Heart right ventricle (tissue), 16 donors: ENCODE data around the gene HEMK1. TPM values are rescaled to one million over a fixed set of nuclear protein-coding genes. Genes with fewer than 3 reads are reported as not detected.

ENCODE experiments used
- ATAC-seq, 8 donors: fragments of 200-7000 bp; cut with Tn5 transposase; one replicate each; pipeline ENCODE4 v1.9.1; 2020; ENCODE audit warnings: mild to moderate bottlenecking in 8 of 8, moderate library complexity in 8 of 8, moderate number of reproducible peaks in 1 of 8
- DNase-seq, 2 donors: peaks; one replicate each; pipeline ENCODE4 v3.0.0-alpha.2; 2020
- H3K27ac ChIP-seq, 10 donors: fragments of 200-600 bp; sonication (generic) in 2 of 10; one replicate each; pipeline versions ENCODE4 v1.5.0 to v1.8.0; 2020 to 2022; ENCODE audit warnings: mild to moderate bottlenecking in 3 of 10
- H3K27me3 ChIP-seq, 7 donors: fragments of 200-600 bp; one replicate each; pipeline ENCODE4 v1.8.0; 2021 to 2022; ENCODE audit warnings: mild to moderate bottlenecking in 2 of 7
- H3K36me3 ChIP-seq, 9 donors: fragments of 200-600 bp; sonication (generic) in 1 of 9; one replicate each; pipeline versions ENCODE4 v1.5.0 to v1.8.0; 2020 to 2022; ENCODE audit warnings: mild to moderate bottlenecking in 2 of 9
- H3K4me1 ChIP-seq, 9 donors: fragments of 200-600 bp; sonication (generic) in 1 of 9; one replicate each; pipeline versions ENCODE4 v1.5.0 to v1.8.0; 2020 to 2022; ENCODE audit warnings: mild to moderate bottlenecking in 4 of 9
- H3K4me3 ChIP-seq, 10 donors: fragments of 200-600 bp; sonication (generic) in 2 of 10; one replicate each; pipeline versions ENCODE4 v1.5.0 to v1.8.0; 2020 to 2022; ENCODE audit warnings: mild to moderate bottlenecking in 7 of 10, moderate library complexity in 2 of 10
- H3K9me3 ChIP-seq, 11 donors: fragments of 200-600 bp in 10 of 11; sonication (generic) in 2 of 11; one replicate each; pipeline versions ENCODE4 v1.5.0 to v1.8.0; 2013 to 2022; ENCODE audit warnings: mild to moderate bottlenecking in 2 of 11, control low read depth in 1 of 11, moderate library complexity in 1 of 11
- CTCF ChIP-seq, 9 donors: fragments of 200-600 bp; sonication (generic) in 2 of 9; IDR thresholded peaks; one replicate each; pipeline versions ENCODE4 v1.5.0 to v1.8.0; 2021 to 2022; ENCODE audit warnings: antibody characterized with exemption in 9 of 9, mild to moderate bottlenecking in 5 of 9, moderate library complexity in 1 of 9
- WGBS, 2 donors: extraction: QIAGEN DNeasy Blood & Tissue Kit; methylation state at CpG; one replicate each; pipeline ENCODE4 v1.1.7; 2013; ENCODE audit warnings: inconsistent platforms in 1 of 2; 5-methylcytosine and 5-hydroxymethylcytosine counted together
- intact Hi-C, 10 donors: fragments of 100-400 bp; cut with DNase I; formaldehyde crosslinking; loops; one replicate each; pipeline versions ENCODE4 v1.11.1 to v1.14.2; 2022
- polyA plus RNA-seq, 2 donors: library from polyadenylated mRNA; stranded (reverse); fragments of 200-250 nt; gene quantifications; one replicate each; pipeline ENCODE4 v1.2.3, GENCODE V29; 2013
- total RNA-seq, 10 donors: library from RNA; stranded (reverse); fragmentation: NEBNext Ultra II Directional in 3 of 10; extraction: Animal tissue kit (Norgen Biotek cat#: 25700) in 3 of 10; gene quantifications; one replicate each; pipeline versions ENCODE4 v1.2.1 to v1.2.4, GENCODE V29; 2021 to 2023
- donor health status: Arrhythmogenic right ventricular cardiomyopathy.
- donor health status: ischemic (EF 13 %, LVEDD 7.1; RV severe dilation, severe dysfunction).
- donor health status: healthy with polysubstance abuse.
- donor health status: DM: no; HTN: yes; CAD: no.
- donor health status: DM: no; HTN: no; CAD: no.
- donor health status: ischemic (EF 25% LVEDD 6.9; RV normal size, moderate dysfunction).
- donor health status: ischemic (EF 25% LVEDD 5.7; RV mildly dilated, moderate dysfunction).
- donor health status: healthy.
- donor health status: DM: yes; HTN: yes; CAD: no.
- donor health status: Ischemic cardiomyopathy.
- donor health status: ischemic (EF 35%, LVEDD 5.7; RV mildly dilated, moderate dysfunction).
- donor health status: nonischemic (EF 11% LVEDD 7.7; RV severe dilation, severe dysfunction).
- donor health status: DM: yes; HTN: yes; CAD: no.
- donor health status: PGD.
- donor health status: ischemic (EF 29% LVEDD 5.4; RV normal size, mild dysfunction).
- donor health status: nonischemic (EF 23%, LVEDD 6.1; RV moderate dilation, normal function).

The HEMK1 gene
- total and polyA plus RNA-seq, 12 donors = 10.6 to 19.0 (median 14.8) TPM

- Histone ChIP-seq H3K27me3 (no peaks in the 10 kb centered on the region), H3K9me3 (no peaks in the 10 kb centered on the region), H3K36me3 (peaks cover 0 to 17% (median 3%) of the 10 kb centered on the region in 9 donors), H3K27ac (peak overlapping the region; percentile 93 to 99 (median 98)), H3K4me1 (peaks cover 30 to 66% (median 62%) of the 10 kb centered on the region in 9 donors), H3K4me3 (no peak overlapping the region)
- ATAC-seq (peak in 1 of 8 donors; percentile 16), DNase-seq (peak in 1 of 2 donors; percentile 23)
- TF ChIP-seq CTCF (IDR thresholded peaks at IDR 0.05) = no peak
- intact Hi-C loops = loop anchor here in 1 of 10 donors (2.0 kb wide), 1 partner anchor 15 kb away; no protein-coding TSS in a partner anchor
- WGBS, 2 donors = 68 to 70% methylated on average over 9 of the region's 9 CpGs
Observed at GRCh38 chr3:50600141-50600753, 30.9 kb downstream of the HEMK1 start.

- Histone ChIP-seq H3K4me1 (peaks cover 35 to 73% (median 69%) of the 10 kb centered on the region in 9 donors), H3K27ac (peak overlapping the region; percentile 93 to 99 (median 98)), H3K4me3 (peak overlapping the region in 6 of 10 donors; percentile 12 to 37 (median 25)), H3K9me3 (no peaks in the 10 kb centered on the region), H3K36me3 (peaks cover 0 to 25% (median 4%) of the 10 kb centered on the region in 9 donors), H3K27me3 (no peaks in the 10 kb centered on the region)
- peak; percentile 97 for DNase-seq
- no peak for TF ChIP-seq CTCF (IDR thresholded peaks at IDR 0.05)
- intact Hi-C loops = loop anchor here in 3 of 10 donors (1.0 to 2.0 kb wide), 2 partner anchors 16 to 17 kb away; no protein-coding TSS in a partner anchor
- 1 to 3% methylated on average over 14 of the region's 14 CpGs for WGBS, 2 donors
- peak; percentile 66 to 90 (median 86) for ATAC-seq
Observed at GRCh38 chr3:50600841-50601591, 31.7 kb downstream of the HEMK1 start.

GRCh38 chr3:50602595-50603191, 33.4 kb downstream of the HEMK1 start:
- peak in 1 of 2 donors; percentile 27 for DNase-seq
- WGBS, 2 donors = 79 to 81% methylated on average over 9 of the region's 9 CpGs
- peaks cover 35 to 90% (median 85%) of the 10 kb centered on the region in 9 donors for H3K4me1 ChIP-seq

More at GRCh38 chr3:50602595-50603191, 33.4 kb downstream of the HEMK1 start:
- no peak overlapping the region for H3K4me3 ChIP-seq
- no peaks in the 10 kb centered on the region for H3K27me3 ChIP-seq
- ATAC-seq = no peak
- H3K36me3 ChIP-seq = peaks cover 0 to 42% (median 17%) of the 10 kb centered on the region in 9 donors
- H3K27ac ChIP-seq = peak overlapping the region; percentile 93 to 99 (median 98)
- intact Hi-C loops = no loop called here
- no peaks in the 10 kb centered on the region for H3K9me3 ChIP-seq
- TF ChIP-seq CTCF (IDR thresholded peaks at IDR 0.05) = no peak
